Esophagus muscularis mucosa (tissue), 3 donors: ENCODE results near the gene CLEC4G.

ENCODE experiments used
- CTCF ChIP-seq, 3 experiments: fragments of 200-600 bp in 2 of 3; fragments of 450-650 bp in 1 of 3; sonication (generic) in 2 of 3; IDR thresholded peaks; one replicate each; pipeline ENCODE4 v1.5.1; 2017 to 2019; ENCODE audit warnings: antibody characterized with exemption in 3 of 3, mild to moderate bottlenecking in 2 of 3, moderate library complexity in 1 of 3
- EP300 ChIP-seq: sonication (generic); formaldehyde crosslinking; IDR thresholded peaks from one replicate; pipeline ENCODE4 v1.6.1; 2017; ENCODE audit warnings: antibody characterized with exemption

DNA sequence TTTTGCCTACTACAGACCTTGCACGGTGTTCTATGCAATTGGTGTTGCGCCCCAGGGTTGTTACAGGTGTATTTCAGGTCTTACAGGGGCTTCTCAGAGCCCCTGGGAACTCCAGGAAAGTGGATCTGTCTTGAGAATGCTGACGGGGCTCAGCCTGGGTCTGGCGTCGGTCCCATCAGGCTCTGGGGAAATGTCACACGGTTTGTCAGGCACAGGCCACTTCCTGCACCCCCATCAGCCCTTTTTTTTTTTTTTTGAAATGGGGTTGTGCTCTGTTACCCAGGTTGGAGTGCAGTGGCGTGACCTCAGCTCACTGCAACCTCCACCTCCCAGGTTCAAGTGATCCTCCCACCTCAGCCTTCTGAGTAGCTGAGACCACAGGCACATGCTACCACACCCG is 13.2 kb downstream of the CLEC4G start:
- TF ChIP-seq CTCF (IDR thresholded peaks at IDR 0.05): no peak
- no peak for TF ChIP-seq EP300
